Tongue (tissue), 2 donors: ENCODE measurements around the gene MACROD2. TPM values are rescaled to one million over a fixed set of nuclear protein-coding genes. Genes with fewer than 3 reads are reported as not detected.
A peak's percentile ranks its signal among the peaks of the same experiment; 100 is the strongest.

Source experiments
- DNase-seq: peaks from one replicate; pipeline ENCODE4 v3.0.0-alpha.2; 2015
- total RNA-seq: library from RNA; depleted of rRNA; stranded (reverse); fragments of >200 nt; gene quantifications from one replicate; pipeline ENCODE4 v1.2.3, GENCODE V29; 2014

MACROD2 gene
- total RNA-seq, 1 donor from 2014 or later: 5.0 TPM

- DNase-seq: no peak
These were observed 1871.8 kb downstream of the MACROD2 start for GRCh38 chr20:15866916-15867730.

- no peak for DNase-seq
These were observed 1872.6 kb downstream of the MACROD2 start for GRCh38 chr20:15867899-15868298.

GRCh38 chr20:15875446-15875845, 1880.1 kb downstream of the MACROD2 start:
- DNase-seq: peak; percentile 20

GRCh38 chr20:15882553-15882952, 1887.2 kb downstream of the MACROD2 start:
- DNase-seq: no peak

GRCh38 chr20:15886250-15886649, 1890.9 kb downstream of the MACROD2 start:
- DNase-seq: no peak

- DNase-seq: no peak
These were observed 1892.1 kb downstream of the MACROD2 start for GRCh38 chr20:15887387-15887786.

- DNase-seq: peak; percentile 88
These were observed 1893.7 kb downstream of the MACROD2 start for GRCh38 chr20:15889061-15889460.

GRCh38 chr20:15889514-15890256, 1894.4 kb downstream of the MACROD2 start:
- DNase-seq: peak; percentile 91

- peak; percentile 77 for DNase-seq
These were observed 1895.2 kb downstream of the MACROD2 start for GRCh38 chr20:15890407-15890982.

- DNase-seq: no peak
These were observed 1899.8 kb downstream of the MACROD2 start for GRCh38 chr20:15895126-15895525.

- no peak for DNase-seq
These were observed 1900.3 kb downstream of the MACROD2 start for GRCh38 chr20:15895560-15896084.

- DNase-seq: no peak
These were observed 1904.7 kb downstream of the MACROD2 start for GRCh38 chr20:15899967-15900366.

GRCh38 chr20:15900443-15900842, 1905.1 kb downstream of the MACROD2 start:
- DNase-seq: no peak

GRCh38 chr20:15902493-15902892, 1907.2 kb downstream of the MACROD2 start:
- DNase-seq: no peak

GRCh38 chr20:15905661-15906060, 1910.3 kb downstream of the MACROD2 start:
- DNase-seq: peak; percentile 23

GRCh38 chr20:15909995-15910394, 1914.7 kb downstream of the MACROD2 start:
- no peak for DNase-seq

GRCh38 chr20:15911581-15911980, 1916.3 kb downstream of the MACROD2 start:
- DNase-seq: no peak

GRCh38 chr20:15913391-15914025, 1918.2 kb downstream of the MACROD2 start:
- DNase-seq: peak; percentile 25

GRCh38 chr20:15916623-15917022, 1921.3 kb downstream of the MACROD2 start:
- no peak for DNase-seq

GRCh38 chr20:15917283-15917682, 1922.0 kb downstream of the MACROD2 start:
- DNase-seq: peak; percentile 27

GRCh38 chr20:15918631-15919030, 1923.3 kb downstream of the MACROD2 start:
- no peak for DNase-seq

GRCh38 chr20:15919118-15919517, 1923.8 kb downstream of the MACROD2 start:
- no peak for DNase-seq
